Vagina (tissue), 2 donors: Measurements from ENCODE around the gene CPN2. TPM values are rescaled to one million over a fixed set of nuclear protein-coding genes. Genes with fewer than 3 reads are reported as not detected.

ENCODE experiments used
- DNase-seq, 2 donors: peaks; one replicate each; pipeline ENCODE4 v3.0.0-alpha.2; 2017; ENCODE audit errors: extremely low spot score in 2 of 2
- H3K27ac ChIP-seq: fragments of 200-600 bp; sonication (generic); one replicate; pipeline ENCODE4 v1.5.1; 2019
- H3K27me3 ChIP-seq: fragments of 200-600 bp; sonication (generic); one replicate; pipeline ENCODE4 v1.5.1; 2019
- H3K36me3 ChIP-seq, 2 donors: fragments of 200-600 bp; sonication (generic); one replicate each; pipeline ENCODE4 v1.5.1; 2017 to 2019
- H3K4me1 ChIP-seq: fragments of 200-600 bp; sonication (generic); one replicate; pipeline ENCODE4 v1.5.1; 2019
- H3K4me3 ChIP-seq, 2 donors: fragments of 200-600 bp; sonication (generic); 1 replicate in 1 of 2; 2 replicates in 1 of 2; pipeline ENCODE4 v1.5.1; 2016 to 2019
- H3K9me3 ChIP-seq: fragments of 200-600 bp; sonication (generic); one replicate; pipeline ENCODE4 v1.5.1; 2019
- CTCF ChIP-seq, 3 experiments: fragments of 450-650 bp in 2 of 3; fragments of 200-600 bp in 1 of 3; sonication (generic) in 1 of 3; IDR thresholded peaks; one replicate each; pipeline ENCODE4 v1.5.1; 2017 to 2019; ENCODE audit warnings: antibody characterized with exemption in 3 of 3, mild to moderate bottlenecking in 2 of 3, moderate library complexity in 2 of 3
- POLR2A ChIP-seq, 2 donors: fragments of 450-650 bp; IDR thresholded peaks; one replicate each; pipeline ENCODE4 v1.6.1; 2017; ENCODE audit warnings: antibody characterized with exemption in 2 of 2, mild to moderate bottlenecking in 2 of 2, moderate library complexity in 2 of 2
- POLR2AphosphoS5 ChIP-seq, 2 donors: sonication (generic); formaldehyde crosslinking; IDR thresholded peaks; one replicate each; pipeline ENCODE4 v1.9.0; 2017; ENCODE audit warnings: antibody characterized with exemption in 2 of 2, mild to moderate bottlenecking in 2 of 2, low read depth in 1 of 2; ENCODE audit not compliant: insufficient read depth in 1 of 2
- intact Hi-C: fragments of 100-400 bp; cut with DNase I; formaldehyde crosslinking; loops from one replicate; pipeline ENCODE4 v1.15.1; 2023
- total RNA-seq: library from RNA; depleted of rRNA; stranded (reverse); fragments of >200 nt; gene quantifications from one replicate; pipeline ENCODE4 v1.2.3, GENCODE V29; 2016

The CPN2 gene
- total RNA-seq, 1 donor from 2014 or later: not detected

GRCh38 chr3:194333212-194333980, 17.7 kb downstream of the CPN2 start:
- intact Hi-C loops: loop anchor here (5.0 kb wide), 1 partner anchor 74 kb away; no protein-coding TSS in a partner anchor
- Histone ChIP-seq H3K27ac (no peak overlapping the region), H3K27me3 (no peaks in the 10 kb centered on the region), H3K9me3 (no peaks in the 10 kb centered on the region), H3K4me3 (peak overlapping the region; percentile 36 to 52), H3K4me1 (peaks cover 10% of the 10 kb centered on the region), H3K36me3 (no peaks in the 10 kb centered on the region)
- TF ChIP-seq CTCF (IDR thresholded peaks at IDR 0.05) (peak; percentile 94 to 98 (median 95)), POLR2A (IDR thresholded peaks at IDR 0.05) (no peak), POLR2AphosphoS5 (IDR thresholded peaks at IDR 0.05; ENCODE audit: insufficient read depth in 1 of 2, low read depth in 1 of 2) (peak; percentile 48 to 59)
- DNase-seq: no peak

GRCh38 chr3:194332858-194333211, 18.3 kb downstream of the CPN2 start:
- DNase-seq: no peak
- no peak overlapping the region for H3K4me3 ChIP-seq
- peaks cover 15% of the 10 kb centered on the region for H3K4me1 ChIP-seq
- H3K27me3 ChIP-seq: no peaks in the 10 kb centered on the region
- no peaks in the 10 kb centered on the region for H3K36me3 ChIP-seq
- no peaks in the 10 kb centered on the region for H3K9me3 ChIP-seq
- intact Hi-C loops: loop anchor here (5.0 kb wide), 1 partner anchor 74 kb away; no protein-coding TSS in a partner anchor
- TF ChIP-seq POLR2AphosphoS5 (IDR thresholded peaks at IDR 0.05; ENCODE audit: insufficient read depth in 1 of 2, low read depth in 1 of 2): no peak
- TF ChIP-seq CTCF (IDR thresholded peaks at IDR 0.05): no peak
- no peak for TF ChIP-seq POLR2A (IDR thresholded peaks at IDR 0.05)
- no peak overlapping the region for H3K27ac ChIP-seq

DNA sequence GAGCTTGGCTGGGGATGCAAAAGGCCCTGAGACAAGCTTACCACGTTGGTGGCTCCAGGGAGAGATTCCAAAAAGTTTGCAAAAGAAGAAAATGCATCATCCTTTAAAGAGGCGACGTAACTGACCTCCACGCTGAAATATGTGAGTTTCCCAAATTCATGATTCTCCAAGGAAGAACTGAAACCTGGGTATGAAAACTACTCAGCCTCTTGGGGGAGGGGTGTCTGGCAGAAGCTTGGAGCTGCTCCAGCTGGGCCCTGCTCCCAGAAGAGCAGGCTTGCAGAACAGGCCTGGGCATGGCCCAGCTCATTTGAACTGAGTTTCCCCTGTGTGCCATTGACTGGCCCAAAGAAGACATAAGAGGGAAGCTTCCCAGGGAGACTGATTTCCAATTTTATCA, 20.5 kb downstream of the CPN2 start:
- H3K27me3 ChIP-seq: no peaks in the 10 kb centered on the region
- H3K4me3 ChIP-seq: no peak overlapping the region
- DNase-seq: no peak
- intact Hi-C loops: loop anchor here (5.0 kb wide), 1 partner anchor 77 kb away; no protein-coding TSS in a partner anchor
- H3K9me3 ChIP-seq: no peaks in the 10 kb centered on the region
- no peaks in the 10 kb centered on the region for H3K36me3 ChIP-seq
- H3K27ac ChIP-seq: no peak overlapping the region
- peaks cover 17% of the 10 kb centered on the region for H3K4me1 ChIP-seq
- TF ChIP-seq CTCF (IDR thresholded peaks at IDR 0.05) (no peak), POLR2AphosphoS5 (IDR thresholded peaks at IDR 0.05; ENCODE audit: insufficient read depth in 1 of 2, low read depth in 1 of 2) (peak in 1 of 2 donors; percentile 44)

DNA sequence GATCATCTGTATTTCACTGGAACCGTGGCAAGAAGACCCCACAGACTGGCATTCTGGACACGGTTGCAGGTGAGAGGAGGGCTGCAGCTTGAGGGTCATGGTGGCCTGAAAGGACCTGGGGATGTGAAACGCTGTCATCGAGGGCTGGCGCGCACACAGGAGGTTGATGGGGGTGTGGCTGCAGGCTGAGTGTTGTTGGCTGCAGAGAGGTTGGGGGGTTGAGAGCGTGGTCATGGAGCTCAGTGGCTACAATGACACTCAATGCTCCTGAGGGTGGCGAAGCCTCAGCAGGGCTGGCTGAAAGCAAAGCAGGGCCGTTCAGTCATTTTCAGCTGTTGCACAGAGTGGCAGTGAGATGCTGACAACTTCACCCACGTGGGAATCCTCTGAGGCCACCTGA, 21.0 kb downstream of the CPN2 start:
- peaks cover 17% of the 10 kb centered on the region for H3K4me1 ChIP-seq
- H3K36me3 ChIP-seq: no peaks in the 10 kb centered on the region
- H3K27ac ChIP-seq: no peak overlapping the region
- H3K4me3 ChIP-seq: no peak overlapping the region
- no peaks in the 10 kb centered on the region for H3K9me3 ChIP-seq
- no peaks in the 10 kb centered on the region for H3K27me3 ChIP-seq
- no peak for TF ChIP-seq POLR2AphosphoS5 (IDR thresholded peaks at IDR 0.05; ENCODE audit: insufficient read depth in 1 of 2, low read depth in 1 of 2)
- TF ChIP-seq CTCF (IDR thresholded peaks at IDR 0.05): no peak
- TF ChIP-seq POLR2A (IDR thresholded peaks at IDR 0.05): no peak
- intact Hi-C loops: loop anchor here (5.0 kb wide), 1 partner anchor 77 kb away; no protein-coding TSS in a partner anchor
- DNase-seq: no peak

DNA sequence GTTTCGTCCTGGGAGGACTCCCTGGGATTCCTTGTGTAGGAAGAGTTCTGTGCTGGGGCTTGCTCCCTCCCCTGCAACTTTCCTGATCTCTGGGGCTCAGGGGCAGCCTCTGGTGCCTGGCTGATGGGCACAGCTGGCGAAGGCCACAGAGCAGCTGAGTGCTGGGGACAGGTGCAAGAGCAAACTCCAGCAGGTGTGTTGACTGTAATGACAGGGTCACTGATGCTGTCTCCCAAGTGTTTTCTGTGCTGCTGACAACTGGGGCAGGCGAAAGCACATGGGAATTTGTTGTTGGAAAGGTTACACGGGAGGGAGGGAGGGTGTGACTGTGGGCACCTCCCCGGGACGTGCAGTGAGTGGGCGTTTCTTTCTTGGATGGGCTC, 21.6 kb downstream of the CPN2 start:
- intact Hi-C loops: no loop called here
- H3K4me3 ChIP-seq: no peak overlapping the region
- H3K36me3 ChIP-seq: no peaks in the 10 kb centered on the region
- TF ChIP-seq CTCF (IDR thresholded peaks at IDR 0.05) (no peak), POLR2AphosphoS5 (IDR thresholded peaks at IDR 0.05; ENCODE audit: insufficient read depth in 1 of 2, low read depth in 1 of 2) (no peak), POLR2A (IDR thresholded peaks at IDR 0.05) (no peak)
- H3K9me3 ChIP-seq: no peaks in the 10 kb centered on the region
- H3K27ac ChIP-seq: no peak overlapping the region
- DNase-seq: no peak
- H3K27me3 ChIP-seq: no peaks in the 10 kb centered on the region
- H3K4me1 ChIP-seq: peaks cover 17% of the 10 kb centered on the region
